SK-N-MC (cell line): Measurements from ENCODE around the gene ALKAL2.

Experiments
- EZH2 ChIP-seq: fragments of 200-600 bp; sonication (generic); IDR thresholded peaks from one replicate; pipeline ENCODE4 v1.6.1; 2017; ENCODE audit warnings: antibody characterized with exemption
- FOXP2 ChIP-seq: optimal IDR thresholded peaks from 2 replicates; pipeline ENCODE3; 2011; ENCODE audit warnings: mild to moderate bottlenecking, moderate library complexity; ENCODE audit not compliant: insufficient read depth; ENCODE audit errors: extremely low read length, control extremely low read depth
- POLR2AphosphoS5 ChIP-seq: IDR thresholded peaks from 2 replicates; pipeline ENCODE4 v1.6.1; 2012; ENCODE audit warnings: mild to moderate bottlenecking, low read depth, low read length, borderline replicate concordance

DNA sequence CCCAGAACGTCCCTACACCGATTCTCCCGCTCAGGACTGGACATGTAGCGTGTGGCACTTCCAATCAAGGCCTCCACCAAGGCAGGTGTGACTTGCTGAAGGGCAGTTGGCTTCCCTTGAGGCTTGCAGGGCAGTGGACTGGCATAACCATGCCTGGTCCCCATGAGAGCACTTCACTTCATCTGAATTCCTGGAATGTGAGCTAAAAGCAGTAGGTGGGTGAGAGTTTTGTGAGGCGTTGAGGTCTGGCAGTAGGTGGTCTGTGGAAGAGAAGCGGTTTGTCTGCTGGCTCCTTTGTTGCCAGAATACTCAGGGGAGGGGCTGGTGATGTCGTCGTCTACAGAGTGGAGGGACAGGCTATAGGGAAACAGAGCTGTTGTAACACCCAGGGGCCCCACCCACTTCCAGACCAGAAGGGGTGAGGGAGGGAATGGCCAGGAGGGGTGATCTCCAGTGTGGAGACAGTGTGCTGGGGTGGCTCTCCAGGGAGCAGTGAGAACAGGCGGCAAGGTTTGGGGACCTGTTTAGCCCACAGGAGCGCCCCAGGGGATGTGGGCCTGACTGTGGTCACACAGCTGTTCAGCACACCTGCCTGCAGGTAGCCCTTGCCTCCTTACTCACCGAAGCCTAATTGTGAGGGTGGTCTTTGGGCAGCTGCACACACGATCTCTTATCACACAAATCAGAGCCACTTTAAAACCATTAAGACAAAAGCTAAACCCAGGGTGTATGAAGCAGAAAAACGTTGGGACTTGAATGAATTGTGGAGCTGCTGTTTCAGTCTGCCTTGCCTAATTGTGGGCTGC lies 21.5 kb upstream of the ALKAL2 start:
- no peak for TF ChIP-seq POLR2AphosphoS5
- TF ChIP-seq EZH2, result no peak
- TF ChIP-seq FOXP2, result no peak
